Right lobe of liver (tissue), 6 donors: ENCODE results near the gene TMEM87B. TPM values are rescaled to one million over a fixed set of nuclear protein-coding genes. Genes with fewer than 3 reads are reported as not detected.

Experiments used
- ATAC-seq, 4 donors: fragments of 200-7000 bp; cut with Tn5 transposase; one replicate each; pipeline ENCODE4 v1.9.1; 2020; ENCODE audit warnings: mild to moderate bottlenecking in 4 of 4, moderate library complexity in 4 of 4
- DNase-seq, 3 donors: peaks; one replicate each; pipeline ENCODE4 v3.0.0-alpha.2; 2020
- H3K27ac ChIP-seq, 3 donors: fragments of 200-600 bp; one replicate each; pipeline ENCODE4 v1.8.0; 2022
- H3K27me3 ChIP-seq, 2 donors: fragments of 200-600 bp; one replicate each; pipeline ENCODE4 v1.8.0; 2022
- H3K36me3 ChIP-seq, 4 donors: fragments of 200-600 bp; sonication (generic) in 1 of 4; one replicate each; pipeline versions ENCODE4 v1.5.1 to v1.8.0; 2017 to 2022; ENCODE audit warnings: control low read depth in 1 of 4
- H3K4me1 ChIP-seq, 4 donors: fragments of 200-600 bp; sonication (generic) in 1 of 4; one replicate each; pipeline versions ENCODE4 v1.5.1 to v1.8.0; 2017 to 2022; ENCODE audit warnings: control low read depth in 1 of 4
- H3K4me3 ChIP-seq, 3 donors: fragments of 200-600 bp; one replicate each; pipeline ENCODE4 v1.8.0; 2022
- H3K9me3 ChIP-seq, 4 donors: fragments of 200-600 bp; sonication (generic) in 1 of 4; one replicate each; pipeline versions ENCODE4 v1.5.1 to v1.8.0; 2017 to 2022; ENCODE audit warnings: control low read depth in 1 of 4
- CTCF ChIP-seq, 4 donors: fragments of 200-600 bp in 3 of 4; fragments of 450-650 bp in 1 of 4; IDR thresholded peaks; one replicate each; pipeline versions ENCODE4 v1.5.1 to v1.8.0; 2016 to 2022; ENCODE audit warnings: antibody characterized with exemption in 4 of 4, mild to moderate bottlenecking in 2 of 4
- POLR2A ChIP-seq: fragments of 450-650 bp; IDR thresholded peaks from one replicate; pipeline ENCODE4 v1.6.1; 2017; ENCODE audit warnings: antibody characterized with exemption, mild to moderate bottlenecking
- WGBS: methylation state at CpG from one replicate; pipeline ENCODE4 v1.1.6; 2018; ENCODE audit warnings: low coverage, low lambda C conversion rate; ENCODE audit not compliant: insufficient coverage; ENCODE audit errors: missing lambda C conversion rate; 5-methylcytosine and 5-hydroxymethylcytosine counted together
- intact Hi-C, 2 donors: fragments of 100-400 bp; cut with DNase I; formaldehyde crosslinking; loops; one replicate each; pipeline versions ENCODE4 v1.11.2 to v1.14.1; 2022
- total RNA-seq, 6 experiments: library from RNA; depleted of rRNA in 2 of 6; stranded (reverse); fragments of >200 nt in 2 of 6; fragmentation: NEBNext Ultra II Directional in 3 of 6; extraction: Animal tissue kit (Norgen Biotek cat#: 25700) in 3 of 6; gene quantifications; one replicate each; pipeline versions ENCODE4 v1.1.0 to v1.2.4, GENCODE V29; 2016 to 2023
- donor health status: DM: no; HTN: yes; CAD: no.
- donor health status: DM: no; HTN: no; CAD: no.
- donor health status: DM: no; HTN: no; CAD: no.
- donor health status: DM: no; HTN: yes; CAD: no.
- donor health status: DM: no; HTN: yes; CAD: no.

TMEM87B gene
- total RNA-seq, 6 experiments from 2014 or later = 5.4 to 18.0 (median 8.8) TPM

GRCh38 chr2:112160283-112161250 lies 105.5 kb downstream of the TMEM87B start:
- no peak for DNase-seq

GRCh38 chr2:112161431-112162145 lies 106.5 kb downstream of the TMEM87B start:
- DNase-seq (no peak), ATAC-seq (no peak)
- 93% methylated on average over 5 of the region's 9 CpGs for WGBS
- Histone ChIP-seq H3K4me3 (no peak overlapping the region), H3K27ac (no peak overlapping the region), H3K4me1 (no peaks in the 10 kb centered on the region), H3K36me3 (no peaks in the 10 kb centered on the region), H3K9me3 (no peaks in the 10 kb centered on the region), H3K27me3 (no peaks in the 10 kb centered on the region)
- intact Hi-C loops = no loop called here
- TF ChIP-seq CTCF (IDR thresholded peaks at IDR 0.05) = no peak
- no peak for TF ChIP-seq POLR2A

More at GRCh38 chr2:112160283-112161250, 105.5 kb downstream of the TMEM87B start:
- TF ChIP-seq CTCF (IDR thresholded peaks at IDR 0.05) (no peak), POLR2A (no peak)
- Histone ChIP-seq H3K4me3 (no peak overlapping the region), H3K9me3 (no peaks in the 10 kb centered on the region), H3K36me3 (no peaks in the 10 kb centered on the region), H3K4me1 (no peaks in the 10 kb centered on the region), H3K27me3 (no peaks in the 10 kb centered on the region), H3K27ac (no peak overlapping the region)
- intact Hi-C loops = no loop called here
- WGBS = 69% methylated on average over 42 of the region's 52 CpGs
- ATAC-seq = no peak

GRCh38 chr2:112162341-112162740 lies 107.3 kb downstream of the TMEM87B start:
- Histone ChIP-seq H3K4me1 (no peaks in the 10 kb centered on the region), H3K27me3 (no peaks in the 10 kb centered on the region), H3K9me3 (no peaks in the 10 kb centered on the region), H3K36me3 (no peaks in the 10 kb centered on the region), H3K4me3 (no peak overlapping the region), H3K27ac (no peak overlapping the region)
- TF ChIP-seq POLR2A (no peak), CTCF (IDR thresholded peaks at IDR 0.05) (no peak)
- 90% methylated on average over 2 of the region's 6 CpGs for WGBS
- intact Hi-C loops = no loop called here
- no peak for DNase-seq
- ATAC-seq = no peak

GRCh38 chr2:112162956-112163355 lies 107.9 kb downstream of the TMEM87B start:
- no peaks in the 10 kb centered on the region for H3K9me3 ChIP-seq
- 88% methylated on average over 5 of the region's 11 CpGs for WGBS
- no peaks in the 10 kb centered on the region for H3K27me3 ChIP-seq
- no peaks in the 10 kb centered on the region for H3K4me1 ChIP-seq
- no peak overlapping the region for H3K4me3 ChIP-seq
- no peak for DNase-seq
- ATAC-seq = no peak
- no peaks in the 10 kb centered on the region for H3K36me3 ChIP-seq
- H3K27ac ChIP-seq = no peak overlapping the region
- intact Hi-C loops = no loop called here
- TF ChIP-seq CTCF (IDR thresholded peaks at IDR 0.05) (no peak), POLR2A (no peak)
